H1 (cell line): Measurements from ENCODE around the gene RELN. TPM values are rescaled to one million over a fixed set of nuclear protein-coding genes. Genes with fewer than 3 reads are reported as not detected.
"Not testable (repeated sequence)": the region's sequence is repeated elsewhere in the genome, so short reads cannot be mapped to it uniquely, and the experiment has no call there.

Source experiments
- CTCF ChIA-PET: fragments of 300-600 bp; sonication (Branson Sonifier 250); formaldehyde crosslinking; loops from one replicate; lab custom pipeline; 2021; ENCODE audit not compliant: partially characterized antibody; lab: Charles Lee
- POLR2A ChIA-PET: fragments of 300-600 bp; sonication (Branson Sonifier 250); formaldehyde crosslinking; loops from one replicate; lab custom pipeline; 2021; ENCODE audit warnings: inconsistent platforms; ENCODE audit not compliant: partially characterized antibody; lab: Charles Lee
- DNase-seq, 2 experiments: peaks; one replicate each; pipeline versions ENCODE4 v3.0.0 to v3.0.0-alpha.2; 2010 to 2022; ENCODE audit warnings: low spot score in 2 of 2, low read depth in 1 of 2, mixed read lengths in 1 of 2
- FAIRE-seq: peaks from 2 replicates; lab custom pipeline; 2011; peaks lifted over from hg19 to GRCh38; lab: Jason Lieb, UNC
- H2AFZ ChIP-seq: 2 replicates; pipeline ENCODE4 v1.8.1; 2012; ENCODE audit warnings: low read length, inconsistent platforms
- H2AK5ac ChIP-seq: 2 replicates; pipeline ENCODE4 v1.6.1; 2013; ENCODE audit warnings: low read depth, low read length
- H2BK120ac ChIP-seq: replicated peaks from 2 replicates; pipeline ENCODE3; 2013; ENCODE audit warnings: low read depth, low read length, inconsistent platforms
- H2BK12ac ChIP-seq: 2 replicates; pipeline ENCODE4 v1.6.1; 2013; ENCODE audit warnings: low read depth, low read length
- H2BK15ac ChIP-seq: 2 replicates; pipeline ENCODE4 v1.6.1; 2013; ENCODE audit warnings: low read length
- H2BK20ac ChIP-seq: 2 replicates; pipeline ENCODE4 v1.6.1; 2013; ENCODE audit warnings: low read length
- H2BK5ac ChIP-seq: 2 replicates; pipeline ENCODE4 v1.6.1; 2013; ENCODE audit warnings: low read depth, low read length
- H3K14ac ChIP-seq: 2 replicates; pipeline ENCODE4 v1.6.1; 2013; ENCODE audit warnings: inconsistent platforms; ENCODE audit not compliant: insufficient read length
- H3K18ac ChIP-seq: 2 replicates; pipeline ENCODE4 v1.6.1; 2013; ENCODE audit warnings: low read length; ENCODE audit errors: extremely low read depth
- H3K23ac ChIP-seq: 2 replicates; pipeline ENCODE4 v1.6.1; 2013; ENCODE audit warnings: inconsistent platforms; ENCODE audit not compliant: insufficient read length
- H3K23me2 ChIP-seq: 2 replicates; pipeline ENCODE4 v1.6.1; 2013; ENCODE audit warnings: low read depth, low read length
- H3K27ac ChIP-seq: 2 replicates; pipeline ENCODE4 v1.6.1; 2011; ENCODE audit warnings: low read depth, low read length, inconsistent platforms
- H3K27me3 ChIP-seq, 4 experiments: replicated peaks in 1 of 4; 1 replicate in 1 of 4; 2 replicates in 3 of 4; pipeline versions ENCODE4 v1.6.1 to v1.8.1; 2011 to 2013; ENCODE audit warnings: low read length in 3 of 4, mild to moderate bottlenecking in 3 of 4, inconsistent platforms in 2 of 4, mixed read lengths in 2 of 4, moderate library complexity in 1 of 4; ENCODE audit not compliant: control insufficient read depth in 3 of 4, insufficient read depth in 3 of 4; ENCODE audit errors: extremely low read depth in 1 of 4
- H3K36me3 ChIP-seq, 4 experiments: 2 replicates each; pipeline versions ENCODE4 v1.6.1 to v1.8.1; 2011 to 2013; ENCODE audit warnings: mild to moderate bottlenecking in 4 of 4, low read length in 3 of 4, moderate library complexity in 2 of 4, control low read depth in 1 of 4, inconsistent platforms in 1 of 4; ENCODE audit not compliant: insufficient read depth in 4 of 4, control insufficient read depth in 2 of 4
- H3K4ac ChIP-seq: replicated peaks from 2 replicates; pipeline ENCODE3; 2013; ENCODE audit warnings: low read length, low read depth, mixed read lengths, inconsistent platforms; ENCODE audit not compliant: insufficient read length
- H3K4me1 ChIP-seq, 4 experiments: replicated peaks in 1 of 4; 1 replicate in 1 of 4; 2 replicates in 3 of 4; pipeline versions ENCODE4 v1.6.1 to v1.8.1; 2011 to 2013; ENCODE audit warnings: low read length in 3 of 4, inconsistent platforms in 2 of 4, mixed read lengths in 1 of 4; ENCODE audit not compliant: insufficient read depth in 4 of 4, control insufficient read depth in 3 of 4
- H3K4me2 ChIP-seq, 2 experiments: 2 replicates each; pipeline versions ENCODE4 v1.6.1 to v1.8.1; 2011 to 2013; ENCODE audit warnings: low read depth in 2 of 2, low read length in 2 of 2, control low read depth in 1 of 2, inconsistent platforms in 1 of 2, mild to moderate bottlenecking in 1 of 2; ENCODE audit not compliant: insufficient read depth in 1 of 2
- H3K4me3 ChIP-seq, 4 experiments: fragments of 200-600, 300-600 bp in 1 of 4; sonication (generic), shearing (Covaris generic), sonication (Bioruptor Twin) in 1 of 4; 2 replicates each; pipeline versions ENCODE4 v1.5.1 to v1.8.1; 2011 to 2016; ENCODE audit warnings: low read length in 4 of 4, low read depth in 3 of 4, control low read depth in 2 of 4, inconsistent platforms in 2 of 4, mild to moderate bottlenecking in 2 of 4, mixed read lengths in 1 of 4, moderate library complexity in 1 of 4; ENCODE audit not compliant: insufficient read depth in 2 of 4; ENCODE audit errors: extremely low read depth in 1 of 4
- H3K56ac ChIP-seq: replicated peaks from 2 replicates; pipeline ENCODE3; 2013; ENCODE audit warnings: low read depth, mild to moderate bottlenecking, mixed read lengths, low read length, inconsistent platforms; ENCODE audit not compliant: insufficient read length
- H3K79me1 ChIP-seq: 2 replicates; pipeline ENCODE4 v1.6.1; 2013; ENCODE audit warnings: low read depth, low read length, control low read depth
- H3K79me2 ChIP-seq, 2 experiments: 2 replicates each; pipeline versions ENCODE4 v1.6.1 to v1.8.1; 2012 to 2013; ENCODE audit warnings: low read length in 2 of 2, mild to moderate bottlenecking in 2 of 2, inconsistent platforms in 1 of 2; ENCODE audit not compliant: insufficient read depth in 2 of 2, control insufficient read depth in 1 of 2
- H3K9ac ChIP-seq, 4 experiments: replicated peaks in 1 of 4; 1 replicate in 1 of 4; 2 replicates in 3 of 4; pipeline versions ENCODE4 v1.6.1 to v1.8.1; 2011 to 2013; ENCODE audit warnings: low read depth in 3 of 4, low read length in 3 of 4, control low read depth in 2 of 4, mild to moderate bottlenecking in 2 of 4, moderate library complexity in 2 of 4, inconsistent platforms in 1 of 4; ENCODE audit errors: extremely low read depth in 1 of 4
- H3K9me3 ChIP-seq, 2 experiments: 2 replicates each; pipeline versions ENCODE4 v1.6.1 to v1.8.1; 2012 to 2013; ENCODE audit warnings: mild to moderate bottlenecking in 2 of 2, moderate library complexity in 2 of 2, control low read depth in 1 of 2, inconsistent platforms in 1 of 2, low read depth in 1 of 2, low read length in 1 of 2, mixed read lengths in 1 of 2; ENCODE audit not compliant: insufficient read depth in 2 of 2
- H4K20me1 ChIP-seq, 2 experiments: replicated peaks in 1 of 2; 2 replicates each; pipeline versions ENCODE3 to v1.8.1; 2011 to 2013; ENCODE audit warnings: inconsistent platforms in 2 of 2, low read length in 2 of 2, mild to moderate bottlenecking in 1 of 2; ENCODE audit not compliant: insufficient read depth in 2 of 2, control insufficient read depth in 1 of 2
- H4K5ac ChIP-seq: 2 replicates; pipeline ENCODE4 v1.6.1; 2013; ENCODE audit warnings: low read length, low read depth, mixed read lengths, inconsistent platforms; ENCODE audit not compliant: insufficient read length
- H4K8ac ChIP-seq: 2 replicates; pipeline ENCODE4 v1.8.0; 2013; ENCODE audit warnings: mild to moderate bottlenecking, moderate library complexity, low read length, inconsistent platforms; ENCODE audit not compliant: insufficient read depth; ENCODE audit errors: extremely low read depth
- H4K91ac ChIP-seq: replicated peaks from 2 replicates; pipeline ENCODE3; 2013; ENCODE audit warnings: low read length, mixed read lengths, inconsistent platforms; ENCODE audit not compliant: insufficient read length
- WGBS, 2 experiments: shearing (Covaris generic) in 1 of 2; methylation state at CpG; one replicate each; pipeline versions ENCODE4 v1.1.6 to v1.1.7; 2013 to 2015; ENCODE audit warnings: low lambda C conversion rate in 2 of 2, mixed read lengths in 2 of 2, inconsistent platforms in 1 of 2, low coverage in 1 of 2, missing lambda C conversion rate in 1 of 2; ENCODE audit not compliant: insufficient replicate concordance in 2 of 2, insufficient coverage in 1 of 2, insufficient read length in 1 of 2; ENCODE audit errors: extremely low coverage in 1 of 2, missing lambda C conversion rate in 1 of 2; 5-methylcytosine and 5-hydroxymethylcytosine counted together
- polyA plus RNA-seq, 7 experiments: library from polyadenylated mRNA; depleted of rRNA in 3 of 7; stranded (reverse) in 5 of 7; unstranded in 2 of 7; fragments of >200 nt in 5 of 7; fragments of 200-250 nt in 2 of 7; gene quantifications; 1 replicate in 5 of 7; 2 replicates in 1 of 7; 4 replicates in 1 of 7; pipeline versions ENCODE4 v1.2.1 to v1.2.3, GENCODE V29; 2011 to 2013; ENCODE audit warnings: missing spikeins in 2 of 7, mixed read lengths in 2 of 7
- total RNA-seq: library from RNA; stranded (reverse); fragmentation: NEBNext Ultra II Directional; extraction: Animal tissue kit (Norgen Biotek cat#: 25700); gene quantifications from 2 replicates; pipeline ENCODE4 v1.2.1, GENCODE V29; 2021

The RELN gene
- total and polyA plus RNA-seq, 2 of the 8 experiments (the other 6 are each of a cell fraction or from before 2014, with no cell fraction given), result 0.03 to 0.07 TPM

DNA sequence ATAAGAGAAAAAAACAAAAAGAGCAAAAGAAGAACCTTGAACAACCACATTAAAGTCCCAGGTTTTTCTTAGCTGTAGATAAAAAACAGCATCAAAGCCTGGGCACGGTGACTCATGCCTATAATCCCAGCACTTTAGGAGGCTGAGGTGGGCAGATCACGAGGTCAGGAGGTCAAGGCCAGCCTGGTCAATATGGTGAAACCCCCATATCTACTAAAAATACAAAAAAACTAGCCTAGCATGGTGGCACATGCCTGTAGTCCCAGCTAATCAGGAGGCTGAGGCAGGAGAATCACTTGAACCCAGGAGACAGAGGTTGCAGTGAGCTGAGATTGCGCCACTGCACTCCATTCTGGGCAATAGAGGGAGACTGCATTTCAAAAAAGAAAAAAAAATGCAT lies 47.4 kb upstream of the RELN start:
- H3K4me2 ChIP-seq, DNase-seq, H2AK5ac ChIP-seq, H4K20me1 ChIP-seq, H3K4me1 ChIP-seq, H3K23me2 ChIP-seq, H2AFZ ChIP-seq, H3K23ac ChIP-seq, H3K79me1 ChIP-seq, H4K91ac ChIP-seq, H4K5ac ChIP-seq, POLR2A ChIA-PET, H2BK20ac ChIP-seq, H3K9me3 ChIP-seq, H3K79me2 ChIP-seq, H2BK120ac ChIP-seq, H3K27me3 ChIP-seq, H3K18ac ChIP-seq, FAIRE-seq, H2BK12ac ChIP-seq, H3K56ac ChIP-seq, H3K4ac ChIP-seq, H2BK5ac ChIP-seq, H2BK15ac ChIP-seq, H3K14ac ChIP-seq, H3K4me3 ChIP-seq, H3K27ac ChIP-seq, H4K8ac ChIP-seq, H3K36me3 ChIP-seq, H3K9ac ChIP-seq: not testable (repeated sequence)
- WGBS, 2 experiments, result 85% methylated on average over 3 of the region's 3 CpGs; no CpG with 5 or more reads in 1 of the 2 experiments
- CTCF ChIA-PET, result interaction anchor here (0.6 to 0.9 kb wide), 2 partner anchors 101 to 534 kb away, joined by 3 read pairs; no protein-coding TSS in a partner anchor
